ENCODE results near the gene GARRE1. TPM values are rescaled to one million over a fixed set of nuclear protein-coding genes. Genes with fewer than 3 reads are reported as not detected.
"Not testable (repeated sequence)": the region's sequence is repeated elsewhere in the genome, so short reads cannot be mapped to it uniquely, and the experiment has no call there.

Gene GARRE1
- total RNA-seq, 1 donor from 2014 or later = 33.5 TPM

- Mint-ChIP-seq H3K4me3 (ENCODE audit: unreplicated experiment) (no peak overlapping the region), H3K4me1 (ENCODE audit: unreplicated experiment) (peaks cover 37% of the 10 kb centered on the region)
Measured at GRCh38 chr19:34243876-34244578, 10.3 kb upstream of the GARRE1 start.

GRCh38 chr19:34244611-34245299 lies 9.6 kb upstream of the GARRE1 start:
- Mint-ChIP-seq H3K4me3 (ENCODE audit: unreplicated experiment) (no peak overlapping the region), H3K27ac (ENCODE audit: unreplicated experiment) (no peak overlapping the region), H3K27me3 (ENCODE audit: unreplicated experiment) (no peaks in the 10 kb centered on the region), H3K36me3 (ENCODE audit: unreplicated experiment) (peaks cover 2% of the 10 kb centered on the region), H3K9me3 (ENCODE audit: unreplicated experiment) (no peaks in the 10 kb centered on the region), H3K4me1 (ENCODE audit: unreplicated experiment) (peaks cover 37% of the 10 kb centered on the region)
- DNase-seq (ENCODE audit: extremely low spot score, unreplicated experiment) = no peak
- TF ChIP-seq, protein P1, sequence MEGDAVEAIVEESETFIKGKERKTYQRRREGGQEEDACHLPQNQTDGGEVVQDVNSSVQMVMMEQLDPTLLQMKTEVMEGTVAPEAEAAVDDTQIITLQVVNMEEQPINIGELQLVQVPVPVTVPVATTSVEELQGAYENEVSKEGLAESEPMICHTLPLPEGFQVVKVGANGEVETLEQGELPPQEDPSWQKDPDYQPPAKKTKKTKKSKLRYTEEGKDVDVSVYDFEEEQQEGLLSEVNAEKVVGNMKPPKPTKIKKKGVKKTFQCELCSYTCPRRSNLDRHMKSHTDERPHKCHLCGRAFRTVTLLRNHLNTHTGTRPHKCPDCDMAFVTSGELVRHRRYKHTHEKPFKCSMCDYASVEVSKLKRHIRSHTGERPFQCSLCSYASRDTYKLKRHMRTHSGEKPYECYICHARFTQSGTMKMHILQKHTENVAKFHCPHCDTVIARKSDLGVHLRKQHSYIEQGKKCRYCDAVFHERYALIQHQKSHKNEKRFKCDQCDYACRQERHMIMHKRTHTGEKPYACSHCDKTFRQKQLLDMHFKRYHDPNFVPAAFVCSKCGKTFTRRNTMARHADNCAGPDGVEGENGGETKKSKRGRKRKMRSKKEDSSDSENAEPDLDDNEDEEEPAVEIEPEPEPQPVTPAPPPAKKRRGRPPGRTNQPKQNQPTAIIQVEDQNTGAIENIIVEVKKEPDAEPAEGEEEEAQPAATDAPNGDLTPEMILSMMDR (IDR thresholded peaks at IDR 0.05) = no peak

More at GRCh38 chr19:34243876-34244578, 10.3 kb upstream of the GARRE1 start:
- Mint-ChIP-seq H3K9me3 (ENCODE audit: unreplicated experiment) (no peaks in the 10 kb centered on the region), H3K27me3 (ENCODE audit: unreplicated experiment) (no peaks in the 10 kb centered on the region), H3K36me3 (ENCODE audit: unreplicated experiment) (peaks cover 2% of the 10 kb centered on the region), H3K27ac (ENCODE audit: unreplicated experiment) (no peak overlapping the region)
- DNase-seq (ENCODE audit: extremely low spot score, unreplicated experiment) = no peak
- TF ChIP-seq, protein P1 (IDR thresholded peaks at IDR 0.05) = no peak

- TF ChIP-seq, protein P1 (IDR thresholded peaks at IDR 0.05) = no peak
- Mint-ChIP-seq H3K36me3 (ENCODE audit: unreplicated experiment) (peaks cover 2% of the 10 kb centered on the region), H3K27me3 (ENCODE audit: unreplicated experiment) (no peaks in the 10 kb centered on the region), H3K27ac (ENCODE audit: unreplicated experiment) (peak overlapping the region; percentile 76), H3K9me3 (ENCODE audit: unreplicated experiment) (no peaks in the 10 kb centered on the region), H3K4me1 (ENCODE audit: unreplicated experiment) (peaks cover 37% of the 10 kb centered on the region), H3K4me3 (ENCODE audit: unreplicated experiment) (no peak overlapping the region)
- no peak for DNase-seq (ENCODE audit: extremely low spot score, unreplicated experiment)
Measured at GRCh38 chr19:34246340-34246739, 8.0 kb upstream of the GARRE1 start.

GRCh38 chr19:34248941-34249340 lies 5.4 kb upstream of the GARRE1 start:
- Mint-ChIP-seq H3K4me1 (ENCODE audit: unreplicated experiment) (peaks cover 33% of the 10 kb centered on the region), H3K9me3 (ENCODE audit: unreplicated experiment) (no peaks in the 10 kb centered on the region), H3K27ac (ENCODE audit: unreplicated experiment) (peak overlapping the region; percentile 67), H3K27me3 (ENCODE audit: unreplicated experiment) (no peaks in the 10 kb centered on the region), H3K4me3 (ENCODE audit: unreplicated experiment) (no peak overlapping the region), H3K36me3 (ENCODE audit: unreplicated experiment) (peaks cover 2% of the 10 kb centered on the region)
- TF ChIP-seq, protein P1 (IDR thresholded peaks at IDR 0.05) = no peak
- DNase-seq (ENCODE audit: extremely low spot score, unreplicated experiment) = no peak

GRCh38 chr19:34253167-34253566 lies 1.2 kb upstream of the GARRE1 start:
- not testable (repeated sequence) for H3K27me3 Mint-ChIP-seq (ENCODE audit: unreplicated experiment); H3K36me3 Mint-ChIP-seq (ENCODE audit: unreplicated experiment)

GRCh38 chr19:34253681-34254045 lies 691 bp upstream of the GARRE1 start:
- Mint-ChIP-seq H3K27ac (ENCODE audit: unreplicated experiment) (peak overlapping the region; percentile 96), H3K4me3 (ENCODE audit: unreplicated experiment) (peak overlapping the region; percentile 91), H3K4me1 (ENCODE audit: unreplicated experiment) (peaks cover 32% of the 10 kb centered on the region)
- H3K36me3 Mint-ChIP-seq (ENCODE audit: unreplicated experiment); DNase-seq (ENCODE audit: extremely low spot score, unreplicated experiment); H3K9me3 Mint-ChIP-seq (ENCODE audit: unreplicated experiment); H3K27me3 Mint-ChIP-seq (ENCODE audit: unreplicated experiment): not testable (repeated sequence)

More at GRCh38 chr19:34253167-34253566, 1.2 kb upstream of the GARRE1 start:
- peak overlapping the region; percentile 96 for H3K27ac Mint-ChIP-seq (ENCODE audit: unreplicated experiment)
- peaks cover 32% of the 10 kb centered on the region for H3K4me1 Mint-ChIP-seq (ENCODE audit: unreplicated experiment)
- H3K9me3 Mint-ChIP-seq (ENCODE audit: unreplicated experiment); DNase-seq (ENCODE audit: extremely low spot score, unreplicated experiment): not testable (repeated sequence)
- peak overlapping the region; percentile 91 for H3K4me3 Mint-ChIP-seq (ENCODE audit: unreplicated experiment)
